HL-60 (cell line): ENCODE data around the gene TRAPPC11.

Source experiments
- CTCF ChIP-seq: IDR thresholded peaks from one replicate; pipeline ENCODE4 v1.5.1; 2011; ENCODE audit warnings: low read length, control low read depth, inconsistent platforms; ENCODE audit not compliant: insufficient read depth
- GABPA ChIP-seq: IDR thresholded peaks from 2 replicates; pipeline ENCODE4 v1.6.1; 2012; ENCODE audit warnings: low read depth
- POLR2AphosphoS5 ChIP-seq: IDR thresholded peaks from 2 replicates; pipeline ENCODE4 v1.6.1; 2012; ENCODE audit warnings: low read depth

- no peak for TF ChIP-seq CTCF
- no peak for TF ChIP-seq GABPA
- TF ChIP-seq POLR2AphosphoS5, result no peak
Measured at GRCh38 chr4:183728223-183729068, 69.4 kb downstream of the TRAPPC11 start.
